Testis (tissue), 2 donors: ENCODE measurements around the gene CRTAC1.

ENCODE experiments used
- POLR2A ChIP-seq: fragments of 450-650 bp; IDR thresholded peaks from one replicate; pipeline ENCODE4 v1.6.1; 2017; ENCODE audit warnings: antibody characterized with exemption, mild to moderate bottlenecking, moderate library complexity
- TF ChIP-seq, protein P1 (sequence below), 3 experiments: fragments of 450-650 bp in 2 of 3; fragments of 200-600 bp in 1 of 3; sonication (generic) in 1 of 3; IDR thresholded peaks; one replicate each; pipeline ENCODE4 v1.5.1; 2016 to 2019; ENCODE audit warnings: antibody characterized with exemption in 3 of 3, mild to moderate bottlenecking in 2 of 3, moderate library complexity in 1 of 3

DNA sequence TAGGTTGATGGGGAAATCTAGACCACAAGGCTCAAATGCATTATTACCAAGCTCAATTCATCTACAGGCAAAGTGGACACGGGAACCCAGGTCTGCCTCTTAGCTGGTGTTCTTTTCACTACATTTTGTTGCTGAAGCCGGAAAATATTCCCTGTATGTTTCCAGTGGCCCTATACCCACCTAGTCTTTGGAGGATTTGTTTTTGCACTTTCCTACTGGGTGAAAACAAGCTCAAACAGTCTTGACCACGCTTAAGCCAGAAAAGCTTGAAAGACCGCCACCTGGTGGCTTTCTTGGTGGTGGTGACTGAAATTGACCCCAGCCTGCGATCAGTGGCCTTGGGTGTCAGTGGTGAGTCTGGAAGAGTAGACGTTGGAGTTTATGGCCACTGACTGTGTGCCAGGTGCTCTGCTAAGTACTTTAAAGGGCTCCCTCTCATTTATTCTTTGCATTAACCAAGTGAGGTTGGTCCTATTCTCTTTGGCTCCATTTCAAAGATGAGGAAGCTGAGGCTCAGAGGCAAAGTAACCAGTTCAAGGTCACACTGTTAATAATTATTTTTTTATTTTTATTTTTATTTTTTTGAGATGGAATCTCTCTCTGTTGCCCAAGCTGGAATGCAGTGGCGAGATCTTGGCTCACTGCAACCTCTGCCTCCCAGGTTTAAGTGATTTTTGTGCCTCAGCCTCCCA, 11.1 kb upstream of the CRTAC1 start:
- no peak for TF ChIP-seq POLR2A
- TF ChIP-seq, protein P1, sequence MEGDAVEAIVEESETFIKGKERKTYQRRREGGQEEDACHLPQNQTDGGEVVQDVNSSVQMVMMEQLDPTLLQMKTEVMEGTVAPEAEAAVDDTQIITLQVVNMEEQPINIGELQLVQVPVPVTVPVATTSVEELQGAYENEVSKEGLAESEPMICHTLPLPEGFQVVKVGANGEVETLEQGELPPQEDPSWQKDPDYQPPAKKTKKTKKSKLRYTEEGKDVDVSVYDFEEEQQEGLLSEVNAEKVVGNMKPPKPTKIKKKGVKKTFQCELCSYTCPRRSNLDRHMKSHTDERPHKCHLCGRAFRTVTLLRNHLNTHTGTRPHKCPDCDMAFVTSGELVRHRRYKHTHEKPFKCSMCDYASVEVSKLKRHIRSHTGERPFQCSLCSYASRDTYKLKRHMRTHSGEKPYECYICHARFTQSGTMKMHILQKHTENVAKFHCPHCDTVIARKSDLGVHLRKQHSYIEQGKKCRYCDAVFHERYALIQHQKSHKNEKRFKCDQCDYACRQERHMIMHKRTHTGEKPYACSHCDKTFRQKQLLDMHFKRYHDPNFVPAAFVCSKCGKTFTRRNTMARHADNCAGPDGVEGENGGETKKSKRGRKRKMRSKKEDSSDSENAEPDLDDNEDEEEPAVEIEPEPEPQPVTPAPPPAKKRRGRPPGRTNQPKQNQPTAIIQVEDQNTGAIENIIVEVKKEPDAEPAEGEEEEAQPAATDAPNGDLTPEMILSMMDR (IDR thresholded peaks at IDR 0.05): peak; percentile 30 to 56 (median 51)
